Measurements from ENCODE around the gene CMTM8. TPM values are rescaled to one million over a fixed set of nuclear protein-coding genes. Genes with fewer than 3 reads are reported as not detected.

CMTM8 gene
- total RNA-seq, 1 experiment from 2014 or later = 9.0 TPM

DNA sequence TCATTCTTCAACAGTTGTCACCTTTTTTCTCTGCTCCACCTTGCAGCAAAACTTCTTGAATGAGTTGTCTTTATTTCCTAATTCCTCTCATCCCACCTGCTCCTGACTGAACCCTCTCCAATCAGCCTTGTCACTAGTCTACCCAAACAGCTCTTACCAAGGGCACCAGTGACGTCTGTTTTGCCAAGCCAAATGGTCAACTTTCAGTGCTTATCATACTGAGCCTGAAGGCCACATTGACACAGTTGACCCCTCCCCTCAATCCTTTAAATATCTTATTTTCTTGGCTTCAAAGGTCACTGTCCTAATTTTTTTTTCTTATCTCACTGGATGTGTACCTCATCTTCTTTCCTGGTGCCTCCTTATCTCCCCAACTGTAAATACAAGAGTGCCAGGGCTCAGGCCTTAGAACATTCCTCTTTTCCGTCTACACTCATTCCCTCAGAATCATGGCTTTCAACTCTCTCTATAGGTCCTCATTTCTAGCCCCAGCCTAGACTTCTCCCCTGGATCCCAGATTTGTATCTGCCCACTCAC, 43.2 kb downstream of the CMTM8 start (continued):
- TF ChIP-seq, protein P1, sequence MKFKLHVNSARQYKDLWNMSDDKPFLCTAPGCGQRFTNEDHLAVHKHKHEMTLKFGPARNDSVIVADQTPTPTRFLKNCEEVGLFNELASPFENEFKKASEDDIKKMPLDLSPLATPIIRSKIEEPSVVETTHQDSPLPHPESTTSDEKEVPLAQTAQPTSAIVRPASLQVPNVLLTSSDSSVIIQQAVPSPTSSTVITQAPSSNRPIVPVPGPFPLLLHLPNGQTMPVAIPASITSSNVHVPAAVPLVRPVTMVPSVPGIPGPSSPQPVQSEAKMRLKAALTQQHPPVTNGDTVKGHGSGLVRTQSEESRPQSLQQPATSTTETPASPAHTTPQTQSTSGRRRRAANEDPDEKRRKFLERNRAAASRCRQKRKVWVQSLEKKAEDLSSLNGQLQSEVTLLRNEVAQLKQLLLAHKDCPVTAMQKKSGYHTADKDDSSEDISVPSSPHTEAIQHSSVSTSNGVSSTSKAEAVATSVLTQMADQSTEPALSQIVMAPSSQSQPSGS (CRISPR knock-in tag; IDR thresholded peaks at IDR 0.05; ENCODE audit: borderline replicate concordance, low read depth) = no peak

DNA sequence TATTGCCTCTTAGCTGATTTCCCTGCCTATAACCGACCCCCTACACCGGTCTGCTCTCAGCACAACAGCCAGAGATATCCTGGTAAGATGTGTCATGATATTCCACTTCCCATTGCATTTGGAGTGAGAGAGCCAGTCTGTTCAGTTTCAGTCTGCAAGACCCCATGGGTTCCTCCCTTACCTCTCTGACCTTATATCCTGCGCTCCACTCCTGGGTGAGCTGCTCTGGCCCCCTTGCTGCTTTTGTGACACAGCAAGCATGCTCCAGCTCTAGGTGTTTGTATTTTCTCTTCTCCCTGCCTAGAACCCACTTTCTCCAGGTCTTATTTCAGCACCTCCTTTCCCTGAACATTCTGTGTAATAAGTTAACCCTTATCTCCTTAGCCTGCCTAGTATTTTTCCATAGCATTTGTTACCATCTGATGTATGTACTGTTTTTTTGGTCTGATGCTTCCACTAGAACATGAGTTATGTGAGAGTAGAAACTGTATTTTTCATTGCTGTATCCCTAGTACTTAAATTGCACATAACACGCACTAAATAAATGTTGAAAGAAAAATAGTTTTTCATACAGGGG, 44.2 kb downstream of the CMTM8 start:
- Mint-ChIP-seq H3K4me1 (peaks cover 9% of the 10 kb centered on the region; the same call in 1 of the 2 replicates), H3K27ac (no peak overlapping the region), H3K36me3 (no peaks in the 10 kb centered on the region), H3K27me3 (ENCODE audit: low read depth) (no peaks in the 10 kb centered on the region), H3K4me3 (no peak overlapping the region), H3K9me3 (no peaks in the 10 kb centered on the region)
- ATAC-seq = no peak
- DNase-seq (ENCODE audit: low spot score) = no peak
- ChIA-PET CTCF (interaction anchor here (1.6 kb wide), 1 partner anchor 42 kb away, joined by 5 read pairs; no protein-coding TSS in a partner anchor), POLR2A (no interaction called here)
- TF ChIP-seq, protein P2, sequence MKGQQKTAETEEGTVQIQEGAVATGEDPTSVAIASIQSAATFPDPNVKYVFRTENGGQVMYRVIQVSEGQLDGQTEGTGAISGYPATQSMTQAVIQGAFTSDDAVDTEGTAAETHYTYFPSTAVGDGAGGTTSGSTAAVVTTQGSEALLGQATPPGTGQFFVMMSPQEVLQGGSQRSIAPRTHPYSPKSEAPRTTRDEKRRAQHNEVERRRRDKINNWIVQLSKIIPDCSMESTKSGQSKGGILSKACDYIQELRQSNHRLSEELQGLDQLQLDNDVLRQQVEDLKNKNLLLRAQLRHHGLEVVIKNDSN (CRISPR knock-in tag; IDR thresholded peaks at IDR 0.05) = no peak
- TF ChIP-seq, protein P3, sequence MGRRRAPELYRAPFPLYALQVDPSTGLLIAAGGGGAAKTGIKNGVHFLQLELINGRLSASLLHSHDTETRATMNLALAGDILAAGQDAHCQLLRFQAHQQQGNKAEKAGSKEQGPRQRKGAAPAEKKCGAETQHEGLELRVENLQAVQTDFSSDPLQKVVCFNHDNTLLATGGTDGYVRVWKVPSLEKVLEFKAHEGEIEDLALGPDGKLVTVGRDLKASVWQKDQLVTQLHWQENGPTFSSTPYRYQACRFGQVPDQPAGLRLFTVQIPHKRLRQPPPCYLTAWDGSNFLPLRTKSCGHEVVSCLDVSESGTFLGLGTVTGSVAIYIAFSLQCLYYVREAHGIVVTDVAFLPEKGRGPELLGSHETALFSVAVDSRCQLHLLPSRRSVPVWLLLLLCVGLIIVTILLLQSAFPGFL (CRISPR knock-in tag; IDR thresholded peaks at IDR 0.05; ENCODE audit: borderline replicate concordance) = no peak
- TF ChIP-seq, protein P4, sequence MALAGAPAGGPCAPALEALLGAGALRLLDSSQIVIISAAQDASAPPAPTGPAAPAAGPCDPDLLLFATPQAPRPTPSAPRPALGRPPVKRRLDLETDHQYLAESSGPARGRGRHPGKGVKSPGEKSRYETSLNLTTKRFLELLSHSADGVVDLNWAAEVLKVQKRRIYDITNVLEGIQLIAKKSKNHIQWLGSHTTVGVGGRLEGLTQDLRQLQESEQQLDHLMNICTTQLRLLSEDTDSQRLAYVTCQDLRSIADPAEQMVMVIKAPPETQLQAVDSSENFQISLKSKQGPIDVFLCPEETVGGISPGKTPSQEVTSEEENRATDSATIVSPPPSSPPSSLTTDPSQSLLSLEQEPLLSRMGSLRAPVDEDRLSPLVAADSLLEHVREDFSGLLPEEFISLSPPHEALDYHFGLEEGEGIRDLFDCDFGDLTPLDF (CRISPR knock-in tag; IDR thresholded peaks at IDR 0.05) = no peak
- TF ChIP-seq, protein P5, sequence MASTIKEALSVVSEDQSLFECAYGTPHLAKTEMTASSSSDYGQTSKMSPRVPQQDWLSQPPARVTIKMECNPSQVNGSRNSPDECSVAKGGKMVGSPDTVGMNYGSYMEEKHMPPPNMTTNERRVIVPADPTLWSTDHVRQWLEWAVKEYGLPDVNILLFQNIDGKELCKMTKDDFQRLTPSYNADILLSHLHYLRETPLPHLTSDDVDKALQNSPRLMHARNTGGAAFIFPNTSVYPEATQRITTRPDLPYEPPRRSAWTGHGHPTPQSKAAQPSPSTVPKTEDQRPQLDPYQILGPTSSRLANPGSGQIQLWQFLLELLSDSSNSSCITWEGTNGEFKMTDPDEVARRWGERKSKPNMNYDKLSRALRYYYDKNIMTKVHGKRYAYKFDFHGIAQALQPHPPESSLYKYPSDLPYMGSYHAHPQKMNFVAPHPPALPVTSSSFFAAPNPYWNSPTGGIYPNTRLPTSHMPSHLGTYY (CRISPR knock-in tag; IDR thresholded peaks at IDR 0.05) = no peak
- TF ChIP-seq, protein P6, sequence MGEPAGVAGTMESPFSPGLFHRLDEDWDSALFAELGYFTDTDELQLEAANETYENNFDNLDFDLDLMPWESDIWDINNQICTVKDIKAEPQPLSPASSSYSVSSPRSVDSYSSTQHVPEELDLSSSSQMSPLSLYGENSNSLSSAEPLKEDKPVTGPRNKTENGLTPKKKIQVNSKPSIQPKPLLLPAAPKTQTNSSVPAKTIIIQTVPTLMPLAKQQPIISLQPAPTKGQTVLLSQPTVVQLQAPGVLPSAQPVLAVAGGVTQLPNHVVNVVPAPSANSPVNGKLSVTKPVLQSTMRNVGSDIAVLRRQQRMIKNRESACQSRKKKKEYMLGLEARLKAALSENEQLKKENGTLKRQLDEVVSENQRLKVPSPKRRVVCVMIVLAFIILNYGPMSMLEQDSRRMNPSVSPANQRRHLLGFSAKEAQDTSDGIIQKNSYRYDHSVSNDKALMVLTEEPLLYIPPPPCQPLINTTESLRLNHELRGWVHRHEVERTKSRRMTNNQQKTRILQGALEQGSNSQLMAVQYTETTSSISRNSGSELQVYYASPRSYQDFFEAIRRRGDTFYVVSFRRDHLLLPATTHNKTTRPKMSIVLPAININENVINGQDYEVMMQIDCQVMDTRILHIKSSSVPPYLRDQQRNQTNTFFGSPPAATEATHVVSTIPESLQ (CRISPR knock-in tag; IDR thresholded peaks at IDR 0.05) = no peak
- TF ChIP-seq NR3C1 (CRISPR knock-in tag; conservative IDR thresholded peaks at IDR 0.05; ENCODE audit: low read depth) (no peak), NFATC4 (CRISPR knock-in tag; IDR thresholded peaks at IDR 0.05) (no peak), TEAD4 (CRISPR knock-in tag; IDR thresholded peaks at IDR 0.05) (no peak), GABPB1 (CRISPR knock-in tag; IDR thresholded peaks at IDR 0.05) (no peak), ZNF317 (CRISPR knock-in tag; IDR thresholded peaks at IDR 0.05; ENCODE audit: borderline replicate concordance, low read depth) (no peak), SMAD4 (CRISPR knock-in tag; IDR thresholded peaks at IDR 0.05) (no peak), NFE2L1 (CRISPR knock-in tag; IDR thresholded peaks at IDR 0.05) (no peak), RORB (CRISPR knock-in tag; IDR thresholded peaks at IDR 0.05) (no peak), TEAD1 (CRISPR knock-in tag; IDR thresholded peaks at IDR 0.05) (no peak), TP53 (CRISPR knock-in tag; IDR thresholded peaks at IDR 0.05) (no peak), ZNF219 (CRISPR knock-in tag; IDR thresholded peaks at IDR 0.05; ENCODE audit: borderline replicate concordance) (no peak), FOXP1 (CRISPR knock-in tag; IDR thresholded peaks at IDR 0.05; ENCODE audit: borderline replicate concordance) (no peak)
- TF ChIP-seq, protein P7, sequence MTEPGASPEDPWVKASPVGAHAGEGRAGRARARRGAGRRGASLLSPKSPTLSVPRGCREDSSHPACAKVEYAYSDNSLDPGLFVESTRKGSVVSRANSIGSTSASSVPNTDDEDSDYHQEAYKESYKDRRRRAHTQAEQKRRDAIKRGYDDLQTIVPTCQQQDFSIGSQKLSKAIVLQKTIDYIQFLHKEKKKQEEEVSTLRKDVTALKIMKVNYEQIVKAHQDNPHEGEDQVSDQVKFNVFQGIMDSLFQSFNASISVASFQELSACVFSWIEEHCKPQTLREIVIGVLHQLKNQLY (CRISPR knock-in tag; IDR thresholded peaks at IDR 0.05) = no peak
